OCI-LY3 (cell line): Measurements from ENCODE around the gene PEPD.

Experiments
- H2AFZ ChIP-seq: fragments of 200-600, 300-600 bp; shearing (Covaris generic); 2 replicates; pipeline ENCODE4 v1.6.0; 2014; ENCODE audit warnings: antibody characterized with exemption, low read depth, low read length
- H3K27ac ChIP-seq: fragments of 200-600, 300-600 bp; sonication (generic); 2 replicates; pipeline ENCODE4 v1.5.1; 2014; ENCODE audit warnings: mild to moderate bottlenecking, low read length, moderate library complexity, mixed read lengths
- H3K27me3 ChIP-seq: fragments of 200-600, 300-600 bp; sonication (generic); 2 replicates; pipeline ENCODE4 v1.6.1; 2014; ENCODE audit warnings: low read depth, low read length, mixed read lengths
- H3K36me3 ChIP-seq: fragments of 200-600, 300-600 bp; sonication (generic); replicated peaks from 2 replicates; pipeline ENCODE3; 2014; ENCODE audit warnings: low read depth, low read length, mixed read lengths
- H3K4me1 ChIP-seq: fragments of 300-600, 200-600 bp; sonication (generic); 2 replicates; pipeline ENCODE4 v1.6.1; 2014; ENCODE audit warnings: low read length, mixed read lengths
- H3K4me2 ChIP-seq: fragments of 200-600, 300-600 bp; sonication (generic); 2 replicates; pipeline ENCODE4 v1.6.1; 2014; ENCODE audit warnings: low read length, mixed read lengths
- H3K4me3 ChIP-seq: fragments of 300-600, 200-600 bp; sonication (generic); 2 replicates; pipeline ENCODE4 v1.5.1; 2014; ENCODE audit warnings: antibody characterized with exemption, mild to moderate bottlenecking, low read length, moderate library complexity
- H3K79me2 ChIP-seq: fragments of 300-600, 200-600 bp; shearing (Covaris generic); 2 replicates; pipeline ENCODE4 v1.6.1; 2014; ENCODE audit warnings: mild to moderate bottlenecking, low read length, mixed read lengths
- H3K9ac ChIP-seq: fragments of 300-600, 200-600 bp; shearing (Covaris generic); 2 replicates; pipeline ENCODE4 v1.6.0; 2014; ENCODE audit warnings: mild to moderate bottlenecking, low read length, moderate library complexity
- H3K9me3 ChIP-seq: fragments of 200-600, 300-600 bp; shearing (Covaris generic); 2 replicates; pipeline ENCODE4 v1.6.1; 2014; ENCODE audit warnings: low read length, mixed read lengths; ENCODE audit not compliant: insufficient read depth
- H4K20me1 ChIP-seq: fragments of 200-600, 300-600 bp; sonication (generic); 2 replicates; pipeline ENCODE4 v1.6.1; 2016; ENCODE audit warnings: low read length, mixed read lengths; ENCODE audit not compliant: insufficient read depth
- EZH2phosphoT487 ChIP-seq: fragments of 200-600 bp; shearing (Covaris generic); IDR thresholded peaks from 2 replicates; pipeline ENCODE4 v1.6.1; 2018; ENCODE audit warnings: antibody characterized with exemption, mixed run types, low read depth
- TF ChIP-seq, protein P1 (sequence below): fragments of 200-600, 300-600 bp; sonication (generic); IDR thresholded peaks from 2 replicates; pipeline ENCODE4 v1.5.1; 2014; ENCODE audit warnings: antibody characterized with exemption, low read length, low read depth

Gene PEPD

DNA sequence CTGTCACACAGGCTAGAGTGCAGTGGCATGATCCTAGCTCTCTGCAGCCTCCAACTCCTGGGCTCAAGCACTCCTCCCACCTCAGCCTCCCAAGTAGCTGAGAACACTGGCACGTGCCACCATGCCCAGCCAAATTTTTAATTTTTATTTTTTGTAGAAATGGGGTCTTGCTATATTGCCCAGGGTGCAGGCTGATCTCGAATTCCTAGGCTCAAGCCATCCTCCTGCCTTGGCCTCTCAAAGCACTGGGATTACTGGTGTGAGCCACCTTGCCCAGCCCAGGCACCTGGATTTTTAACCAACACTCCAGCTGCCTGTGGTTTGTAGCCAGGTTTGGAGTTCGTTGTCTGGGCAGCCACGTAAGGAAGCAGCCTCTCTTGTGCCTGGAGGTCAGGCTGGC, 9.3 kb upstream of the PEPD start:
- Histone ChIP-seq H3K9ac (no peak overlapping the region), H3K79me2 (no peaks in the 10 kb centered on the region), H3K27me3 (no peaks in the 10 kb centered on the region), H2AFZ (no peak overlapping the region), H3K4me2 (no peak overlapping the region), H3K27ac (no peak overlapping the region), H4K20me1 (no peaks in the 10 kb centered on the region), H3K4me1 (no peaks in the 10 kb centered on the region), H3K9me3 (no peaks in the 10 kb centered on the region), H3K36me3 (no peaks in the 10 kb centered on the region), H3K4me3 (no peak overlapping the region)
- TF ChIP-seq, protein P1, sequence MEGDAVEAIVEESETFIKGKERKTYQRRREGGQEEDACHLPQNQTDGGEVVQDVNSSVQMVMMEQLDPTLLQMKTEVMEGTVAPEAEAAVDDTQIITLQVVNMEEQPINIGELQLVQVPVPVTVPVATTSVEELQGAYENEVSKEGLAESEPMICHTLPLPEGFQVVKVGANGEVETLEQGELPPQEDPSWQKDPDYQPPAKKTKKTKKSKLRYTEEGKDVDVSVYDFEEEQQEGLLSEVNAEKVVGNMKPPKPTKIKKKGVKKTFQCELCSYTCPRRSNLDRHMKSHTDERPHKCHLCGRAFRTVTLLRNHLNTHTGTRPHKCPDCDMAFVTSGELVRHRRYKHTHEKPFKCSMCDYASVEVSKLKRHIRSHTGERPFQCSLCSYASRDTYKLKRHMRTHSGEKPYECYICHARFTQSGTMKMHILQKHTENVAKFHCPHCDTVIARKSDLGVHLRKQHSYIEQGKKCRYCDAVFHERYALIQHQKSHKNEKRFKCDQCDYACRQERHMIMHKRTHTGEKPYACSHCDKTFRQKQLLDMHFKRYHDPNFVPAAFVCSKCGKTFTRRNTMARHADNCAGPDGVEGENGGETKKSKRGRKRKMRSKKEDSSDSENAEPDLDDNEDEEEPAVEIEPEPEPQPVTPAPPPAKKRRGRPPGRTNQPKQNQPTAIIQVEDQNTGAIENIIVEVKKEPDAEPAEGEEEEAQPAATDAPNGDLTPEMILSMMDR, result no peak
- no peak for TF ChIP-seq EZH2phosphoT487

DNA sequence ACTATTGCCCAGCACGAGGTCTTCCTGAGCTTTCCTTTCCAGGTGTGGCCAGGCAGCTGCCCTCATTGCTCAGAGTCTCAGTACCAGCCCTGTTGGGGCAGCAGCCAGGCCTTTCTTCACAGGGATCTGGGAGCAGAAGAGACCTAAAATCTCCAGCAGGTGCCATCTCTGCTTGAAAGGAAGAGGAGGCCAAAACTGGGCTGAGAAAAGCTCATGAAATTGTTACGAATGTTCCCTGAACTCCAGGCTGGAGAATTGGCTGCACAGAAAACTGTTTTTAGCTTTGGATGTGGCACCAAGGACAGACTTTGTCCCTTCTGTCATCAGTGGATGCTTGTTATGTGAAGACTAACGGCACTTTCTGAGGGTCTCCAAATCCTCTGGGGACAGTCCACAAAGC, 8.7 kb upstream of the PEPD start:
- Histone ChIP-seq H3K4me2 (no peak overlapping the region), H2AFZ (no peak overlapping the region), H3K4me3 (no peak overlapping the region), H3K36me3 (no peaks in the 10 kb centered on the region), H3K27ac (no peak overlapping the region), H3K9ac (no peak overlapping the region), H3K27me3 (no peaks in the 10 kb centered on the region), H3K9me3 (no peaks in the 10 kb centered on the region), H4K20me1 (no peaks in the 10 kb centered on the region), H3K79me2 (no peaks in the 10 kb centered on the region), H3K4me1 (no peaks in the 10 kb centered on the region)
- TF ChIP-seq EZH2phosphoT487, result no peak
- TF ChIP-seq, protein P1, result no peak

DNA sequence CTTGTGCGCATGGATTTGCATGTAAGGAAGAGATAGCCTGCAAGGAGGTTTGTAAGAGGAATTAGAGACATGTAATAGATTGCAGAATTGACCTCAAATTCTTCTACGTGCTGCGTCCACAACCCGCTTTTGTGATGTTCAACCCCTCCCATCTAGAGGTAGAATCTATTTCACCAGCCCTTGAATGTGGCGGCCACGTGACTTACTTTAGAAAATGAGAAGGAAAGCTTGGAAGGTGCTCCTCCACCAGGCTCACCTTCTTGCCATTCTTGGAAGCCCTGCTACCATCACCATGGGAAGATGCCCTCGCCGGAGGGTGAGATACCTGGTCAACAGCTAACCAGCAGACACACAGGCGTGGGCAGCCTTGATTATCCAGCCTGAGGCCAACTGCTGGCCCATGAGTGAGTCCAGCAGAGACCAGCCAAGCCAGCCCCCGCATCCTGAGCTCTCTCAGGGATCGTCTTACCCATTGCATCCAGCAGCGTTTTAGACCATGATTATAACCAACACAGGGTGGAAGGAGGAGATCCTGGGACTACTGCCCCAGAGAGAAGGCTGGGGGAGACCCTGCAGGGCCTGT, 7.6 kb upstream of the PEPD start:
- H3K9ac ChIP-seq, result no peak overlapping the region
- H3K79me2 ChIP-seq, result no peaks in the 10 kb centered on the region
- H3K4me2 ChIP-seq, result no peak overlapping the region
- no peak for TF ChIP-seq EZH2phosphoT487
- TF ChIP-seq, protein P1, result no peak
- H4K20me1 ChIP-seq, result no peaks in the 10 kb centered on the region
- no peak overlapping the region for H2AFZ ChIP-seq
- H3K27me3 ChIP-seq, result no peaks in the 10 kb centered on the region
- H3K4me1 ChIP-seq, result no peaks in the 10 kb centered on the region
- H3K36me3 ChIP-seq, result no peaks in the 10 kb centered on the region
- no peak overlapping the region for H3K4me3 ChIP-seq
- no peaks in the 10 kb centered on the region for H3K9me3 ChIP-seq
- no peak overlapping the region for H3K27ac ChIP-seq

DNA sequence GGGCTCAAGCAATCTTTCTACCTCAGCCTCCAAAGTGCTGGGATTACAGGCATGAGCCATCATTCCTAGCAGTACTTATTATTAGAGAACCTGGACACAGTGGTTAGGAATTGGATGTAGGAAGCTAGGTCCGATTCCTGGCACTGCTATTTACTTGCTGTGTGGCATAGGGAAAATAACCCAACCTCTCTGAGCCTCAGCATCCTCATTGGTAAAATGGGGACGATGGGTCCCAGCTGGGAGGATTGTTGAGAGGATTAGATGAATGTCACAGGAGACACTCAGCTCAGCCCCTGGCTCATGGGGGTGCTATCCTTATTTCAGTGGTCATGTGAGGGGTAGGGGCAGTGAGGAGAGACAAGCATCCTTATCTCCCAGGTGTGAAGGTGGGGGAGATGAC, 6.8 kb upstream of the PEPD start:
- Histone ChIP-seq H3K36me3 (no peaks in the 10 kb centered on the region), H3K9ac (no peak overlapping the region), H2AFZ (no peak overlapping the region), H3K27ac (no peak overlapping the region), H3K27me3 (no peaks in the 10 kb centered on the region), H3K79me2 (no peaks in the 10 kb centered on the region), H3K4me2 (no peak overlapping the region), H3K4me1 (no peaks in the 10 kb centered on the region), H3K9me3 (no peaks in the 10 kb centered on the region), H3K4me3 (no peak overlapping the region), H4K20me1 (no peaks in the 10 kb centered on the region)
- no peak for TF ChIP-seq EZH2phosphoT487
- TF ChIP-seq, protein P1, result no peak
